Neutrophil (primary cell): ENCODE measurements around the gene ARHGAP25.

ENCODE experiments used
- H3K27ac ChIP-seq: fragments of 200-600 bp; sonication (generic); 2 replicates; pipeline ENCODE4 v1.5.1; 2016; ENCODE audit warnings: mild to moderate bottlenecking, moderate library complexity
- H3K27me3 ChIP-seq: fragments of 200-600 bp; sonication (generic); 2 replicates; pipeline ENCODE4 v1.6.0; 2016; ENCODE audit warnings: mild to moderate bottlenecking
- H3K36me3 ChIP-seq: fragments of 200-600 bp; sonication (generic); 2 replicates; pipeline ENCODE4 v1.5.1; 2017
- H3K4me1 ChIP-seq, 2 experiments: fragments of 200-600 bp in 1 of 2; sonication (generic) in 1 of 2; 1 replicate in 1 of 2; 2 replicates in 1 of 2; pipeline versions ENCODE4 v1.5.1 to v1.6.1; 2013 to 2016; ENCODE audit warnings: low read depth in 1 of 2, low read length in 1 of 2, mild to moderate bottlenecking in 1 of 2, moderate library complexity in 1 of 2; ENCODE audit not compliant: control insufficient read depth in 1 of 2, insufficient read depth in 1 of 2
- H3K4me3 ChIP-seq, 2 experiments: fragments of 200-600 bp in 1 of 2; sonication (generic) in 1 of 2; 1 replicate in 1 of 2; 2 replicates in 1 of 2; pipeline ENCODE4 v1.5.1; 2013 to 2016; ENCODE audit warnings: low read depth in 1 of 2, low read length in 1 of 2, mild to moderate bottlenecking in 1 of 2, moderate library complexity in 1 of 2
- H3K9me3 ChIP-seq: fragments of 200-600 bp; sonication (generic); 2 replicates; pipeline ENCODE4 v1.5.1; 2016
- TF ChIP-seq, protein P1 (sequence below): fragments of 200-600 bp; sonication (generic); IDR thresholded peaks from 2 replicates; pipeline ENCODE4 v1.5.1; 2016; ENCODE audit warnings: antibody characterized with exemption

The ARHGAP25 gene

DNA sequence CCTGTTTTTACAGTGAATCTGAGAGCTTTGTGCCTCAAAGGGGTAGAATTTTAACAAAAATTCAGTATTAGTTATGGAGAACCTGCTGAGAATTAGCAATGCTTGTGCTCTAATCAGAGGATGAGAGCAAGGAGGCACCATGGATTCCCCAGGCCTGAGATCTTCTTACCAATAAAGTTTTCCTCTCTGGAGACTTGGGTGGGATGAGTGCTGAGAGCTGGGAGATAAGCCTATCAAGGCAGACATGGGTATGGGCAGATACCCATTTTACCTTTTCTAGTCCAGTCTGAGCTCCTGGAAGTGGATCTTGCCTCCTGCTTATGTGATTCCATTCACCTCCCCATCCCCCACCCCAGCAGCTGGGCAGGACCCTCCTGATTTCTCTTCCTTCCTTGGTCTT, 82.7 kb downstream of the ARHGAP25 start:
- TF ChIP-seq, protein P1, sequence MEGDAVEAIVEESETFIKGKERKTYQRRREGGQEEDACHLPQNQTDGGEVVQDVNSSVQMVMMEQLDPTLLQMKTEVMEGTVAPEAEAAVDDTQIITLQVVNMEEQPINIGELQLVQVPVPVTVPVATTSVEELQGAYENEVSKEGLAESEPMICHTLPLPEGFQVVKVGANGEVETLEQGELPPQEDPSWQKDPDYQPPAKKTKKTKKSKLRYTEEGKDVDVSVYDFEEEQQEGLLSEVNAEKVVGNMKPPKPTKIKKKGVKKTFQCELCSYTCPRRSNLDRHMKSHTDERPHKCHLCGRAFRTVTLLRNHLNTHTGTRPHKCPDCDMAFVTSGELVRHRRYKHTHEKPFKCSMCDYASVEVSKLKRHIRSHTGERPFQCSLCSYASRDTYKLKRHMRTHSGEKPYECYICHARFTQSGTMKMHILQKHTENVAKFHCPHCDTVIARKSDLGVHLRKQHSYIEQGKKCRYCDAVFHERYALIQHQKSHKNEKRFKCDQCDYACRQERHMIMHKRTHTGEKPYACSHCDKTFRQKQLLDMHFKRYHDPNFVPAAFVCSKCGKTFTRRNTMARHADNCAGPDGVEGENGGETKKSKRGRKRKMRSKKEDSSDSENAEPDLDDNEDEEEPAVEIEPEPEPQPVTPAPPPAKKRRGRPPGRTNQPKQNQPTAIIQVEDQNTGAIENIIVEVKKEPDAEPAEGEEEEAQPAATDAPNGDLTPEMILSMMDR = no peak
- Histone ChIP-seq H3K9me3 (peaks cover 7% of the 10 kb centered on the region), H3K4me1 (peaks cover 13 to 33% of the 10 kb centered on the region in 2 experiments), H3K27me3 (no peaks in the 10 kb centered on the region), H3K4me3 (peak overlapping the region in 1 of 2 experiments; percentile 2), H3K36me3 (peaks cover 100% of the 10 kb centered on the region), H3K27ac (peak overlapping the region; percentile 76)

DNA sequence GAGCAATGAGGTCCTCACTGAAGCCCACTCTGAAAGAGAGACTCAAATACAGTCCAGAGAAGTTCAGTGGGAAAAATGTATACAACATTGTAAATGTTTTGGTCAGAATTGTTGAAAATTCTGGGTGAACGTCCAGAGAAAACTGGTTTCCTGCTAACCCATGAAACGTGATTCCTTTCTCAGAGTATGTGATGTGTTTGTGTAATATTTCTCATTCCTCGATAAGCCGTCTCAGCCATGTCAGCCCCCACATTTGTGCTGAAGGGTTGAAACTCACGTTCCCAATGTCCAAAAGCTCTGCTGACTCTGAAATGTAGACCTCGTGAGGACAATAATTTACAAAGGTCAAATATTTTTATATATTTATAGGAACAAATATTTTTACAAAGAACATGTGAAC, 84.9 kb downstream of the ARHGAP25 start:
- no peaks in the 10 kb centered on the region for H3K27me3 ChIP-seq
- TF ChIP-seq, protein P1 = no peak
- peaks cover 7% of the 10 kb centered on the region for H3K9me3 ChIP-seq
- H3K4me3 ChIP-seq = no peak overlapping the region
- H3K36me3 ChIP-seq = peaks cover 100% of the 10 kb centered on the region
- H3K4me1 ChIP-seq = peaks cover 13 to 33% of the 10 kb centered on the region in 2 experiments
- H3K27ac ChIP-seq = peak overlapping the region; percentile 76

DNA sequence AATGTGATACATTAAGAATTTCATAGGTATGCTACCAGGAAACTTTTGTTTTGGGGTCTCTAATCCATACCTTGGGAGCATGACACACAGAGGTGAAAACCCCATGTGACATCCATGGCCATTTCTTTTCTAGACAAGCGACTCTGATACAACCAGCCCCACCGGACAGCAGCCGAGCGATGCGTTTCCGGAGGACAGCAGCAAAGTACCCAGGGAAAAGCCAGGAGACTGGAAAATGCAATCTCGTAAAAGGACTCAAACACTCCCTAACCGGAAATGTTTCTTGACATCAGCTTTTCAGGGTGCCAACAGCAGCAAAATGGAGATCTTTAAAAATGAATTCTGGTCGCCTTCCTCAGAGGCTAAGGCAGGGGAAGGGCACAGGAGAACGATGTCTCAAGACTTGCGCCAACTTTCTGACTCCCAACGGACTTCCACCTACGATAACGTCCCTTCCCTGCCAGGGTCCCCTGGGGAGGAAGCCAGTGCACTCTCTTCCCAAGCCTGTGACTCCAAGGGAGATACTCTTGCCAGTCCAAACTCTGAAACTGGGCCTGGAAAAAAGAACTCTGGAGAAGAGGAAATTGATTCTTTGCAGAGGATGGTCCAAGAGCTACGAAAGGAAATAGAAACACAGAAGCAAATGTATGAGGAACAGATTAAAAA, 87.7 kb downstream of the ARHGAP25 start:
- no peak overlapping the region for H3K4me3 ChIP-seq
- peaks cover 7% of the 10 kb centered on the region for H3K9me3 ChIP-seq
- no peaks in the 10 kb centered on the region for H3K27me3 ChIP-seq
- H3K36me3 ChIP-seq = peaks cover 100% of the 10 kb centered on the region
- TF ChIP-seq, protein P1 = no peak
- H3K27ac ChIP-seq = peak overlapping the region; percentile 98
- peaks cover 8 to 13% of the 10 kb centered on the region in 2 experiments for H3K4me1 ChIP-seq

DNA sequence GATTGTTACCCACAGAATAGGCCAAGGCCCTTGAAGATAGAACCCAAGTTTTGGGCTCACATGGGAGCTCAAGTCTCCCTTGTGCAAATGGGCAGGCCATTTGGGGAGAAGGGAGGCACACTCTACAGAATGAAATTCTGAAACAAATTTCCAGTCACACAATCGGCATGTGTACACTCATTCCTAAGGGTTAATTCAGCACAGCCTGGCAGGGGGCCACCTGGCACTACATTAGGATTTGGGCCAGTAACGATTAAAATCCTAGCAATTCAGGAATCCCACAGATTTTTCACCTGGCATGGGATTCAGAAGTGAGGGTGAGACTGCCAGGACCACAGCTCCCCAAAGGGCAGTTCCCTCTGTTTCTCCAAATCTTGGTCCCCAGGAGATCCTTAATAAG, 90.2 kb downstream of the ARHGAP25 start:
- Histone ChIP-seq H3K27ac (peak overlapping the region; percentile 98), H3K36me3 (peaks cover 86% of the 10 kb centered on the region), H3K4me3 (no peak overlapping the region), H3K9me3 (peaks cover 3% of the 10 kb centered on the region), H3K4me1 (peaks cover 22 to 24% of the 10 kb centered on the region in 2 experiments), H3K27me3 (no peaks in the 10 kb centered on the region)
- TF ChIP-seq, protein P1 = no peak

DNA sequence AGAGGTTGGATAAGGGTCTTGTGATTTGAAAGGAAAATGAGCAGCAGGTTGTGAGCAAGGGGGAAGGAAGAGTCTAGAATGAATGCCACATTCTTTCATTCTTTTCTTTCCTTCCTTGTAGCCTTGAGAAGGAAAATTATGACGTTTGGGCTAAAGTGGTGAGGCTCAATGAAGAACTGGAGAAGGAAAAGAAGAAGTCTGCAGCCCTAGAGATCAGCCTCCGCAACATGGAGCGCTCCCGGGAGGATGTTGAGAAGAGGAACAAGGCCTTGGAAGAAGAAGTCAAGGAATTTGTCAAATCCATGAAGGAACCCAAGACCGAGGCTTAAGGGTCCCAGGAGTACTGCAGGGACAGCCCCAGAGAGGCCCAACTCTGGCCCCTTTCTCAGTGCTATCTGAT, 91.3 kb downstream of the ARHGAP25 start:
- Histone ChIP-seq H3K36me3 (peaks cover 76% of the 10 kb centered on the region), H3K4me1 (peaks cover 33 to 35% of the 10 kb centered on the region in 2 experiments), H3K27ac (peak overlapping the region; percentile 98), H3K27me3 (no peaks in the 10 kb centered on the region), H3K4me3 (no peak overlapping the region), H3K9me3 (peaks cover 3% of the 10 kb centered on the region)
- TF ChIP-seq, protein P1 = no peak
